DMS114 treated with DMSO at 0.1 percent for 48 hours (cell line): Measurements from ENCODE around the gene NEUROD4.
A peak's percentile ranks its signal among the peaks of the same experiment; 100 is the strongest.

Experiments
- DNase-seq: peaks from one replicate; lab custom pipeline; 2025; ENCODE audit not compliant: unreplicated experiment; lab: John Stamatoyannopoulos, UW

The NEUROD4 gene

DNA sequence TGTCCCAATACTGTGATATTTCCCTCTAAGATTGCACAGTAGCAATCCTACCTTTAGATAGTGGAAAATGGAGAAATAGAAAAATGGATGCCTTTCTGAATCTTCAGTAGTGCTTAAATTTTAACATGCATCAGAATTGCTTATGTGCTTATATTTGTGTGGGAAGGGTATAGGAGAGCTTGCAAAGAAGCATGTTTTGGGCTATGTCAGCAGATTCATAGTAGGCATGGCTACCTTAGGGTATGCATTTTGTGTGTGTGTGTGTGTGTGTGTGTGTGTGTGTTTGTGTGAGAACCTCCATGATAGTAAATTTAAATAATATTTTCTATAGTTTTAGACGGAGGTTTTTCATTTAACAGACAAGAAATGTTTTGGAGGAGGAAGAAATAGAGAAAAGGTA is 38.3 kb downstream of the NEUROD4 start:
- no peak for DNase-seq

DNA sequence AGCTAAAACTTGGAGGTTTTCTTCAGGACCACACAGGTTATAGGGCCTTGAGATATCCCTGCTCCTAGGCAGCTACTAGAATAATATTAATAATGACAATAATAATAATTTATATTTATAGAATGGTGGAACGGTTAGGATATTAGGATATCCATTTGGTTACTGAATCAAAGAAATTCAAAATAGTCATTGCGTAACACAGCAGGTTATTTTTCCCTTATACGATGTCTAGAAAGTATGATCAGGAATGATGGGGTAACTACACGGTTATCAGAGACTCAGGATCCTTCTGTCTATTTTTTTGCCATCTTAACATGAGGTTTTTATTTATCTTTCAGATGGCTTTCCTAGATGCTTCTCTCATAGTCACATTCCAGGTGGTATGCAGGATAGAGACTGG is 39.0 kb downstream of the NEUROD4 start:
- DNase-seq: no peak

DNA sequence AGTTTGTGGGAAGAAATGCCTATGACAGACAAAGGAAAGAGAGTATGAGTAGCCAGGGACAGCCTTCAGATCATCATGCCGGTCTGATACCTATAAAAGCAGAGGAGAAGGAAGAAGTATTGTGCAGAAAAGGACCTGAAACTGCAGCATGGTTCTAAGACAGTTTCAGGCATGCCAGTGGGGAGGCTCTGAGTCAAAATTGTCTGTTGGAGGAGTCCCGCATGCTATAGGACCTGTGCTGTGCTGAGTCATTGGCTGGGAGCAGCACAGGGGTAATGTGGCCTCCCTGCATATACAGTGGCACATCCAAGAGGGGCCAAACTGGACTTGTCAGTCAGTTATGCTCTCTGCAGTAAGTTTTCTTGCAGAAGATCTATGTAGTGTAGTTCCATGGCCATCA is 40.7 kb downstream of the NEUROD4 start:
- DNase-seq: no peak

DNA sequence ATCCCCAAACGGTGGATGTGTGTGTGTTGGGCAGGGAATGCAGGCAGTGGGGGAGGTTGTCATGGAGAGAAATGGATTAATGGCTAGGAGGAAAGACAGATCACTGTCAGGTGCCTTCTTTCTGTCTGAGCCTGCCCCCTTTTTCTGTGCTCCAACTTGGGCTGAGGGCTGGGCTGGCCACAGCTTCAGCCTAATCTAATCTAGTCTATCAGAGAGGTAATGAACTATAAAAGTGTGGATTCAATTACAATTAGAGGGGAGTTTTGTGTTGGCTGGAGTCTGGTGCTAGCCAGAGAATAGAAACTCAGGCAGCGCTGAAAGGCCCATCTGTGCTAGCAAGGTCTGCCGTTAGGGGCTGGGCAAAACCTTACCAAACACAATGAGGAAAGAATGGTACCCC is 41.2 kb downstream of the NEUROD4 start:
- DNase-seq: no peak

DNA sequence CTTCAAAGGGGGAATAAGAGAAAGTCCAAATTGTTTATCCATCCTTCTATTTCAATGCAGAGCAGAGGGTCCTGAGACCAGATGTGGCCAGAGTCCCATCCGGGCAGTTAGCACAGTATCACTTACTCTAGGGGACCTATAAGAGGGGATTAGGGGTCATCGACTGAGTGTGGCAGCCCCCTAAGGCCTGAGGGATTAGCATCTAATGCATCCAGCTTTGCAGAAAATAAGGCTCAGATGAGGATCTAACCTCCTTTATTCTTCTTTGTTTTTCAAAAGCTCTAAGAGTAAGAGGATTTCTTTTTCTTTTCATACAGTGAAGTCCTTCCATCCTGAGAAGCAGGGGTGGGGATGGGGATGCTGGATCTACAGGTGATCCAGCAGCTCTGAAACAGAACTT is 43.5 kb downstream of the NEUROD4 start:
- no peak for DNase-seq

DNA sequence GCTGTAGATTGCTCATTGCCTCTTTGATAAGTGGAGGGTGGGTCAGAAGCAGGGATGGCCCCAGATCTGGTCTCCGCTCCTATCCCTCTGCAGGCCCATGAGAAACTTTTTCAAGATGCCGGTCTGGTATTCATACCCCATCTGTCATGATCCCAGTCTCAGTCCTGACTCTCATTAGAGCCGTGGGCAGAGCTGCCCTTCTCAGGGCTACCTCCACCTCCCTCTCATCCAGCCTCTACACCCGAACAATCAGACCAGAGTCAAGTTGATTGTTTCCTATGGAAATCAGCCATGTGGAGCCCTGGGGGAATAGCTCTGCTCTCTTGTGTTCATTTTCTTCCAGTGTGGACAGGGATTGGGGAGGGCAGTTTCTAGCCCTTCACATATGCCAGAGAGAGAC is 45.8 kb downstream of the NEUROD4 start:
- no peak for DNase-seq

DNA sequence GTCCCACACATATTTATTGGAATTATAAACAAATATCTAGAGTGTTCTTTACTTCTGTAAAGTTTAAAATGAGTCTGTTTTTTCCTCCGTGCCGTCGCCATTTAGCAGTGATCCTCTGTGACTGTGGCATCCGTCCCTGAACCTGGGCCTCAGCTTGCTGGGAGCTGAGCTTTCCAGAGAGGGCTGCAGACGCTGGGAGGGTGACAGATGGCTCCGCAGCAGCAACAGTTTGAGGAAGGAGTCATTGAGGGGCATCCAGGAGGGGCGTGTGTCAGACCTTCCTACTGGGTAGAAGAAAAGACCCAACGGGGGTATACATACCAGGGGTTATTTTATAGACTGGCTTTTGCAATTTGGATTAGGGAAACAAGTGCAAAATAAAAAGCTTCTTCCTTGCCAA is 47.9 kb downstream of the NEUROD4 start:
- no peak for DNase-seq

GRCh38 chr12:55068416-55069010 is 48.7 kb downstream of the NEUROD4 start:
- DNase-seq: peak; percentile 58

DNA sequence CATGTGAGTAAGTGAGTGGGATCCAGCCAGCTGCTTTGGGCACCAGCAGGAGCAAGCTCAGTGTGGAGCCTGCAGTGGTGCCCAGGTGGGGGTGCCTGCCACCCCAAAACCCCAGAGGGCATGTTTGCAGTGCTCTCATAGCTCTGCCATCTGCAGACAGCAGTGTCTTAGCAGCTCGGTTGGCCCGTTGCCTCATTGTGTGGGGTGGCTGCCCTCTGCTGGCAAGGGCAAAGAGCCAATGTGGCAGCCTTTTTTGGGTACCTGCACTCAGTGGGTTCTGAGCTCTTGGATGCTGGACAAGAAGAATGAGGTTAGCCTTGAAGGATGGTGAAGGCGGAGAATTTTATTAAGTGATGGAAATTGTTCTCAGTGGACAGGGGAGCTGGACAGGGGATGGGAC is 52.3 kb downstream of the NEUROD4 start:
- no peak for DNase-seq

GRCh38 chr12:55073043-55074022 is 53.6 kb downstream of the NEUROD4 start:
- peak; percentile 74 for DNase-seq

DNA sequence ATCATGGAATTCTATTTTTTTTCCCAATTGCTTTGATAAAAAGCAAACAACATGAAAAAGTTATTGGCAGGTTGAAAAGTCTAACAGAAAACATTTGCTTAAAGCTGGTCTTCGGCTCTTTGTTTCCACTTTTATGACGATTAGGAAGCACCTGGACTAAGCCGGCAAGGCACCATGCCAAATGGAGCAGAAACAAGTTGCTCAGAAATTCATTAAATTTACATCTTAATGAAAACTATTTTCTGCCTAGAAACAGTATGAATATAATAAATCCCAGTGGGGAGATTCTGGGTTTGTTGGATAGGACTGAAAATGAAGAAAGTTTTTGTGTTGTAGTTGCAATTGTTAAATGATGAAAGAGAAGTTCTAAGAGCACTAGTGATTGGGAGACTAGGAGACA is 55.0 kb downstream of the NEUROD4 start:
- DNase-seq: no peak
